BLaER1 treated with 17β-estradiol and CSF1 and Interleukin-3, amounts not matched to agents 10 nM and 100 nM (cell line): ENCODE results near the gene HAPLN3.
"Not testable (repeated sequence)": the region's sequence is repeated elsewhere in the genome, so short reads cannot be mapped to it uniquely, and the experiment has no call there.

Experiments used
- H3K27ac ChIP-seq, 11 experiments: shearing (Covaris generic); formaldehyde crosslinking; 2 replicates each; pipeline ENCODE4 v1.8.1; 2022
- H3K27me3 ChIP-seq, 11 experiments: shearing (Covaris generic); formaldehyde crosslinking; 2 replicates each; pipeline ENCODE4 v1.8.1; 2022
- H3K36me3 ChIP-seq, 11 experiments: shearing (Covaris generic); formaldehyde crosslinking; 2 replicates each; pipeline ENCODE4 v1.8.1; 2022
- H3K4me1 ChIP-seq, 10 experiments: shearing (Covaris generic); formaldehyde crosslinking; 2 replicates each; pipeline ENCODE4 v1.8.1; 2022
- H3K4me2 ChIP-seq, 11 experiments: shearing (Covaris generic); formaldehyde crosslinking; 2 replicates each; pipeline ENCODE4 v1.8.1; 2022
- H3K4me3 ChIP-seq, 10 experiments: shearing (Covaris generic); formaldehyde crosslinking; 2 replicates each; pipeline ENCODE4 v1.8.1; 2022
- H3K9ac ChIP-seq, 11 experiments: shearing (Covaris generic); formaldehyde crosslinking; 2 replicates each; pipeline ENCODE4 v1.8.1; 2022
- H3K9me3 ChIP-seq, 11 experiments: shearing (Covaris generic); formaldehyde crosslinking; replicated peaks in 1 of 11; 2 replicates each; pipeline ENCODE4 v1.8.1; 2022
- H4K20me1 ChIP-seq, 11 experiments: shearing (Covaris generic); formaldehyde crosslinking; 2 replicates each; pipeline ENCODE4 v1.8.1; 2022
- Cebpa-rat ChIP-seq, 11 experiments: shearing (Covaris generic); IDR thresholded peaks; 2 replicates each; pipeline ENCODE4 v1.8.1; 2022

HAPLN3 gene

GRCh38 chr15:88894819-88895767 lies at the start of gene HAPLN3:
TSS of gene HAPLN3 (minus strand) at chr15:88895544. CDS start at chr15:88887298, 8,246 bp downstream.
- H3K9ac ChIP-seq = peak within 1 kb of the TSS; percentile 12 to 69 (median 61); a peak in 19 of 22 replicates
- H4K20me1 ChIP-seq = peaks cover 0 to 37% (median 28%) of the 10 kb centered on the region in 11 experiments; a peak in 14 of 22 replicates
- H3K9me3 ChIP-seq = no peaks in the 10 kb centered on the region
- peaks cover 38 to 48% (median 42%) of the 10 kb centered on the region in 11 experiments for H3K27me3 ChIP-seq
- peak within 1 kb of the TSS; percentile 49 to 70 (median 56) for H3K4me3 ChIP-seq
- peaks cover 22 to 36% (median 31%) of the 10 kb centered on the region in 10 experiments for H3K4me1 ChIP-seq
- peaks cover 0 to 11% (median 0%) of the 10 kb centered on the region in 11 experiments; a peak in 5 of 22 replicates for H3K36me3 ChIP-seq
- TF ChIP-seq Cebpa-rat (IDR thresholded peaks at IDR 0.05) = no peak
- peak within 1 kb of the TSS; percentile 80 to 98 (median 89) for H3K4me2 ChIP-seq
- peak within 1 kb of the TSS in 3 of 11 experiments; percentile 26 to 48 (median 31); a peak in 4 of 22 replicates for H3K27ac ChIP-seq

GRCh38 chr15:88940110-88940675 lies 44.8 kb upstream of the HAPLN3 start:
- no peaks in the 10 kb centered on the region for H4K20me1 ChIP-seq
- no peak for TF ChIP-seq Cebpa-rat (IDR thresholded peaks at IDR 0.05)
- no peak overlapping the region for H3K4me2 ChIP-seq
- H3K27me3 ChIP-seq = no peaks in the 10 kb centered on the region
- H3K9me3 ChIP-seq = no peaks in the 10 kb centered on the region
- no peaks in the 10 kb centered on the region for H3K36me3 ChIP-seq
- H3K9ac ChIP-seq = no peak overlapping the region
- no peak overlapping the region for H3K4me3 ChIP-seq
- no peaks in the 10 kb centered on the region; a peak in 1 of 20 replicates for H3K4me1 ChIP-seq
- H3K27ac ChIP-seq = no peak overlapping the region

GRCh38 chr15:88939486-88939806 lies 44.1 kb upstream of the HAPLN3 start:
- Histone ChIP-seq H3K4me1 (no peaks in the 10 kb centered on the region; a peak in 1 of 20 replicates), H3K9me3 (peaks cover 0 to 2% (median 0%) of the 10 kb centered on the region in 11 experiments; a peak in 4 of 22 replicates), H3K36me3 (no peaks in the 10 kb centered on the region), H3K27me3 (no peaks in the 10 kb centered on the region), H3K9ac (no peak overlapping the region), H3K4me2 (no peak overlapping the region), H3K27ac (no peak overlapping the region), H3K4me3 (no peak overlapping the region), H4K20me1 (no peaks in the 10 kb centered on the region)
- TF ChIP-seq Cebpa-rat (IDR thresholded peaks at IDR 0.05) = no peak

- Histone ChIP-seq H3K36me3 (no peaks in the 10 kb centered on the region), H4K20me1 (no peaks in the 10 kb centered on the region), H3K4me3 (no peak overlapping the region), H3K27me3 (no peaks in the 10 kb centered on the region), H3K4me2 (no peak overlapping the region; a peak in 1 of 22 replicates), H3K9ac (no peak overlapping the region), H3K4me1 (no peaks in the 10 kb centered on the region; a peak in 1 of 20 replicates), H3K27ac (0 out of 22 replicates have a peak overlapping the region, but pooled peaks of 1 of the 11 experiments have one; percentile 35), H3K9me3 (peaks cover 0 to 7% (median 5%) of the 10 kb centered on the region in 11 experiments; a peak in 9 of 22 replicates)
- no peak for TF ChIP-seq Cebpa-rat (IDR thresholded peaks at IDR 0.05)
Measured at GRCh38 chr15:88938802-88939485, 43.6 kb upstream of the HAPLN3 start.

GRCh38 chr15:88934449-88934848 lies 39.1 kb upstream of the HAPLN3 start:
- not testable (repeated sequence) for H3K4me1 ChIP-seq, H3K4me2 ChIP-seq, H3K27ac ChIP-seq, H3K36me3 ChIP-seq, H4K20me1 ChIP-seq, H3K27me3 ChIP-seq, H3K9ac ChIP-seq, H3K4me3 ChIP-seq
- H3K9me3 ChIP-seq = peaks cover 0 to 11% (median 8%) of the 10 kb centered on the region in 11 experiments; a peak in 9 of 22 replicates

- no peaks in the 10 kb centered on the region for H3K27me3 ChIP-seq
- H3K4me1 ChIP-seq = no peaks in the 10 kb centered on the region
- peaks cover 9 to 25% (median 20%) of the 10 kb centered on the region in 11 experiments for H3K9me3 ChIP-seq
- no peak overlapping the region for H3K27ac ChIP-seq
- TF ChIP-seq Cebpa-rat (IDR thresholded peaks at IDR 0.05) = no peak
- no peaks in the 10 kb centered on the region for H4K20me1 ChIP-seq
- no peak overlapping the region for H3K9ac ChIP-seq
- no peak overlapping the region for H3K4me3 ChIP-seq
- H3K36me3 ChIP-seq = no peaks in the 10 kb centered on the region
- H3K4me2 ChIP-seq = no peak overlapping the region
Measured at GRCh38 chr15:88932875-88933330, 37.6 kb upstream of the HAPLN3 start.

- no peaks in the 10 kb centered on the region for H3K4me1 ChIP-seq
- peaks cover 15 to 28% (median 24%) of the 10 kb centered on the region in 11 experiments for H3K9me3 ChIP-seq
Measured at GRCh38 chr15:88932271-88932874, 37.0 kb upstream of the HAPLN3 start.

GRCh38 chr15:88930579-88930978 lies 35.2 kb upstream of the HAPLN3 start:
- no peak overlapping the region for H3K4me3 ChIP-seq
- no peaks in the 10 kb centered on the region for H3K36me3 ChIP-seq
- no peaks in the 10 kb centered on the region for H3K4me1 ChIP-seq
- H4K20me1 ChIP-seq = no peaks in the 10 kb centered on the region
- H3K9me3 ChIP-seq = peaks cover 17 to 34% (median 27%) of the 10 kb centered on the region in 11 experiments
- H3K27ac ChIP-seq = no peak overlapping the region
- H3K9ac ChIP-seq = no peak overlapping the region
- H3K4me2 ChIP-seq = no peak overlapping the region
- H3K27me3 ChIP-seq = no peaks in the 10 kb centered on the region
- no peak for TF ChIP-seq Cebpa-rat (IDR thresholded peaks at IDR 0.05)

More at GRCh38 chr15:88932271-88932874, 37.0 kb upstream of the HAPLN3 start:
- Histone ChIP-seq H3K36me3 (no peaks in the 10 kb centered on the region), H3K27me3 (no peaks in the 10 kb centered on the region), H3K4me3 (no peak overlapping the region), H4K20me1 (no peaks in the 10 kb centered on the region), H3K9ac (no peak overlapping the region), H3K4me2 (no peak overlapping the region), H3K27ac (no peak overlapping the region)
- TF ChIP-seq Cebpa-rat (IDR thresholded peaks at IDR 0.05) = no peak

GRCh38 chr15:88929358-88930098 lies 34.2 kb upstream of the HAPLN3 start:
- not testable (repeated sequence) for H3K9ac ChIP-seq, H3K4me1 ChIP-seq, H3K27me3 ChIP-seq, H3K27ac ChIP-seq, H4K20me1 ChIP-seq, H3K36me3 ChIP-seq, H3K4me2 ChIP-seq, H3K4me3 ChIP-seq
- peaks cover 17 to 41% (median 27%) of the 10 kb centered on the region in 11 experiments for H3K9me3 ChIP-seq

- H3K4me3 ChIP-seq, H3K27ac ChIP-seq, H4K20me1 ChIP-seq: not testable (repeated sequence)
Measured at GRCh38 chr15:88928192-88928591, 32.8 kb upstream of the HAPLN3 start.

GRCh38 chr15:88925648-88926047 lies 30.3 kb upstream of the HAPLN3 start:
- not testable (repeated sequence) for H3K36me3 ChIP-seq, H3K27ac ChIP-seq, H3K4me1 ChIP-seq, H3K4me3 ChIP-seq, H3K9ac ChIP-seq, H4K20me1 ChIP-seq, H3K4me2 ChIP-seq
- peaks cover 14 to 40% (median 20%) of the 10 kb centered on the region in 11 experiments for H3K9me3 ChIP-seq
- H3K27me3 ChIP-seq = peaks cover 0 to 12% (median 0%) of the 10 kb centered on the region in 11 experiments; a peak in 2 of 22 replicates

More at GRCh38 chr15:88928192-88928591, 32.8 kb upstream of the HAPLN3 start:
- H3K9ac ChIP-seq, H3K4me1 ChIP-seq, H3K4me2 ChIP-seq, H3K36me3 ChIP-seq, H3K27me3 ChIP-seq: not testable (repeated sequence)
- H3K9me3 ChIP-seq = peaks cover 14 to 40% (median 20%) of the 10 kb centered on the region in 11 experiments
